Upper lobe of left lung (tissue), 6 donors: ENCODE data around the gene SUN1. TPM values are rescaled to one million over a fixed set of nuclear protein-coding genes. Genes with fewer than 3 reads are reported as not detected.
"Not testable (repeated sequence)": the region's sequence is repeated elsewhere in the genome, so short reads cannot be mapped to it uniquely, and the experiment has no call there.

Experiments used
- ATAC-seq, 2 donors: fragments of 200-7000 bp; cut with Tn5 transposase; one replicate each; pipeline ENCODE4 v1.9.1; 2022; ENCODE audit warnings: mild to moderate bottlenecking in 2 of 2, moderate library complexity in 2 of 2; ENCODE audit not compliant: low FRiP score in 2 of 2
- DNase-seq, 2 donors: peaks; one replicate each; pipeline ENCODE4 v3.0.0-alpha.2; 2019 to 2020
- H3K27ac ChIP-seq, 4 donors: fragments of 200-600 bp; sonication (generic); one replicate each; pipeline ENCODE4 v1.5.1; 2016 to 2019
- H3K27me3 ChIP-seq, 4 donors: fragments of 200-600 bp; sonication (generic); one replicate each; pipeline ENCODE4 v1.5.1; 2017 to 2019
- H3K36me3 ChIP-seq, 4 donors: fragments of 200-600 bp; sonication (generic); one replicate each; pipeline ENCODE4 v1.5.1; 2016 to 2019
- H3K4me1 ChIP-seq, 4 donors: fragments of 200-600 bp; sonication (generic); one replicate each; pipeline ENCODE4 v1.5.1; 2018 to 2019
- H3K4me3 ChIP-seq, 4 donors: fragments of 200-600 bp; sonication (generic); one replicate each; pipeline ENCODE4 v1.5.1; 2017 to 2019; ENCODE audit warnings: mild to moderate bottlenecking in 2 of 4, moderate library complexity in 1 of 4
- H3K9me3 ChIP-seq, 4 donors: fragments of 200-600 bp; sonication (generic); one replicate each; pipeline ENCODE4 v1.5.1; 2018 to 2019
- EP300 ChIP-seq, 4 donors: sonication (generic); formaldehyde crosslinking; IDR thresholded peaks; one replicate each; pipeline ENCODE4 v1.5.1; 2017; ENCODE audit warnings: antibody characterized with exemption in 4 of 4, control low read depth in 2 of 4
- POLR2A ChIP-seq, 4 donors: fragments of 450-650 bp; IDR thresholded peaks; one replicate each; pipeline ENCODE4 v1.5.1; 2016 to 2017; ENCODE audit warnings: antibody characterized with exemption in 4 of 4, mild to moderate bottlenecking in 2 of 4
- POLR2AphosphoS5 ChIP-seq, 2 donors: sonication (generic); formaldehyde crosslinking; IDR thresholded peaks; one replicate each; pipeline ENCODE4 v1.5.1; 2017; ENCODE audit warnings: antibody characterized with exemption in 2 of 2
- WGBS, 2 donors: methylation state at CpG; one replicate each; pipeline ENCODE4 v1.1.5; 2017 to 2018; 5-methylcytosine and 5-hydroxymethylcytosine counted together
- total RNA-seq, 6 donors: library from RNA; depleted of rRNA in 4 of 6; stranded (reverse); fragments of >200 nt in 4 of 6; gene quantifications; one replicate each; pipeline versions ENCODE4 v1.1.0 to v1.2.1, GENCODE V29; 2016 to 2021
- TF ChIP-seq, protein P1 (sequence below), 6 experiments: fragments of 450-650 bp in 4 of 6; fragments of 200-600 bp in 2 of 6; sonication (generic) in 2 of 6; IDR thresholded peaks; one replicate each; pipeline ENCODE4 v1.5.1; 2016 to 2019; ENCODE audit warnings: antibody characterized with exemption in 6 of 6
- donor health status: DM: no; HTN: no; CAD: no; lungs with moderate emphysema.
- donor health status: DM: no; HTN: yes; CAD: no; lungs with severe emphysema.

The SUN1 gene
- total RNA-seq, 6 donors from 2014 or later = 107 to 196 (median 127) TPM

DNA sequence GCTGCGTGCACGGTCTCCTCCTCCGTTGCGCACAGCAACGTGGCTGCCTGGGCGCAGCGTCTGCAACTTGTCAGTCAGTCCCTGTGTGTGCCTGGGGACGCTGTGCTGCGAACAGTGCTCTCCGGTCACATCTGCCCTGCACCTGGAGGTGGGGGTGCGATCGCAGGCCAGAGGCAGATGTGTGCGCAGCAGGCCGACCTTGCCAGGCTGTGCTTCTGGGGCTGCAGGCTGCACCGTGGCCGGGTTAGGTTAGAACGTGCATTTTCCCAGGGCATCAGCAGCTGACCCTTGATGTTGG lies 35.9 kb downstream of the SUN1 start:
- DNase-seq (peak in 1 of 2 donors; percentile 64), ATAC-seq (no peak)
- Histone ChIP-seq H3K4me3 (no peak overlapping the region), H3K27me3 (no peaks in the 10 kb centered on the region), H3K9me3 (no peaks in the 10 kb centered on the region), H3K4me1 (peaks cover 13 to 18% (median 15%) of the 10 kb centered on the region in 4 donors), H3K27ac (peak overlapping the region; percentile 44 to 81 (median 76)), H3K36me3 (peaks cover 8 to 83% (median 57%) of the 10 kb centered on the region in 4 donors)
- no peak for TF ChIP-seq EP300 (IDR thresholded peaks at IDR 0.05)
- TF ChIP-seq, protein P1, sequence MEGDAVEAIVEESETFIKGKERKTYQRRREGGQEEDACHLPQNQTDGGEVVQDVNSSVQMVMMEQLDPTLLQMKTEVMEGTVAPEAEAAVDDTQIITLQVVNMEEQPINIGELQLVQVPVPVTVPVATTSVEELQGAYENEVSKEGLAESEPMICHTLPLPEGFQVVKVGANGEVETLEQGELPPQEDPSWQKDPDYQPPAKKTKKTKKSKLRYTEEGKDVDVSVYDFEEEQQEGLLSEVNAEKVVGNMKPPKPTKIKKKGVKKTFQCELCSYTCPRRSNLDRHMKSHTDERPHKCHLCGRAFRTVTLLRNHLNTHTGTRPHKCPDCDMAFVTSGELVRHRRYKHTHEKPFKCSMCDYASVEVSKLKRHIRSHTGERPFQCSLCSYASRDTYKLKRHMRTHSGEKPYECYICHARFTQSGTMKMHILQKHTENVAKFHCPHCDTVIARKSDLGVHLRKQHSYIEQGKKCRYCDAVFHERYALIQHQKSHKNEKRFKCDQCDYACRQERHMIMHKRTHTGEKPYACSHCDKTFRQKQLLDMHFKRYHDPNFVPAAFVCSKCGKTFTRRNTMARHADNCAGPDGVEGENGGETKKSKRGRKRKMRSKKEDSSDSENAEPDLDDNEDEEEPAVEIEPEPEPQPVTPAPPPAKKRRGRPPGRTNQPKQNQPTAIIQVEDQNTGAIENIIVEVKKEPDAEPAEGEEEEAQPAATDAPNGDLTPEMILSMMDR (IDR thresholded peaks at IDR 0.05) = no peak
- TF ChIP-seq POLR2A (IDR thresholded peaks at IDR 0.05) = no peak
- no peak for TF ChIP-seq POLR2AphosphoS5 (IDR thresholded peaks at IDR 0.05)
- WGBS, 2 donors = 94% methylated on average over 12 to 14 of the region's 17 CpGs

GRCh38 chr7:869348-869747 lies 37.1 kb downstream of the SUN1 start:
- TF ChIP-seq EP300 (IDR thresholded peaks at IDR 0.05) (no peak), POLR2A (IDR thresholded peaks at IDR 0.05) (no peak), POLR2AphosphoS5 (IDR thresholded peaks at IDR 0.05) (no peak)
- TF ChIP-seq, protein P1 (IDR thresholded peaks at IDR 0.05) = no peak
- 89 to 93% methylated on average over 14 of the region's 14 CpGs for WGBS, 2 donors

DNA sequence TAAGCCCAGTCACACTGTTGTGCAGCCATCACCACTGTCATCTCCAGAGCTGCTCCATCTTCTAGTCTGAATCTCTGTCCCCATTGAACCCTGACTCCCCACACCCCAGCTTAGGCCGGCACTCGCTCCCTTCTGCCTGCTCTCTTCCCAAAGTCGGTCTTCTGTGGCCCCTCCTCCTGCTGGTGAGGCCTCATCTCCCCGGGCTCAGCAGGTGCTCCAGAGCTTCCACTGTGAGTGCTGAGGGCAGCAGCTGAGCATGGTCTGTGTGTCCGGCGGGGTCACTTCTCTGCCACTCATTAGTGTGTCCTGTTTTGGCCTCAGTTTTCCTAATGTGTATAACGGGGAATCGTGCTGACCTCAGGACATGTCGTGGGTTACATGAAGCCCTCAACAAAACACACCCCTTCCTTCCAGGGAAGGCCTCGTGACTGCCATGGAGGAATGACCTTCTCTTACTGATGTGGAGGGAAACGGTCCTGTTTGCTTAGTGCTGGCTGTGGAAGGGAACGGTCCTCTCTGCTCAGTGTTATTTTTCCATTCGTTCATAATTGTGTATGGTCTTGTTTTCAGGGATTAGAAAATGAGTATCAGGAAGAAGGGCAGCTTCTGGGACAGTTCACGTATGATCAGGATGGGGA lies 39.7 kb downstream of the SUN1 start:
- peaks cover 6 to 57% (median 38%) of the 10 kb centered on the region in 4 donors for H3K36me3 ChIP-seq
- WGBS, 2 donors = 82 to 86% methylated on average over 14 of the region's 14 CpGs
- H3K27me3 ChIP-seq = no peaks in the 10 kb centered on the region
- DNase-seq = no peak
- no peak for TF ChIP-seq POLR2A (IDR thresholded peaks at IDR 0.05)
- no peak for TF ChIP-seq EP300 (IDR thresholded peaks at IDR 0.05)
- TF ChIP-seq, protein P1 (IDR thresholded peaks at IDR 0.05) = no peak
- TF ChIP-seq POLR2AphosphoS5 (IDR thresholded peaks at IDR 0.05) = no peak
- H3K9me3 ChIP-seq = peaks cover 0 to 4% (median 0%) of the 10 kb centered on the region in 4 donors
- H3K4me1 ChIP-seq = peaks cover 27 to 33% (median 30%) of the 10 kb centered on the region in 4 donors
- no peak for ATAC-seq
- H3K27ac ChIP-seq = no peak overlapping the region
- H3K4me3 ChIP-seq = no peak overlapping the region

More at GRCh38 chr7:869348-869747, 37.1 kb downstream of the SUN1 start:
- DNase-seq = peak in 1 of 2 donors; percentile 52
- peaks cover 21 to 28% (median 26%) of the 10 kb centered on the region in 4 donors for H3K4me1 ChIP-seq
- peak overlapping the region in 1 of 4 donors; percentile 54 for H3K27ac ChIP-seq
- no peak for ATAC-seq
- H3K9me3 ChIP-seq = no peaks in the 10 kb centered on the region
- H3K27me3 ChIP-seq = no peaks in the 10 kb centered on the region
- no peak overlapping the region for H3K4me3 ChIP-seq
- peaks cover 8 to 78% (median 54%) of the 10 kb centered on the region in 4 donors for H3K36me3 ChIP-seq

GRCh38 chr7:872685-873084 lies 40.4 kb downstream of the SUN1 start:
- H3K4me1 ChIP-seq = peaks cover 20 to 30% (median 25%) of the 10 kb centered on the region in 4 donors
- WGBS, 2 donors = 93% methylated on average over 19 of the region's 19 CpGs
- DNase-seq, ATAC-seq, H3K9me3 ChIP-seq, H3K27me3 ChIP-seq, H3K4me3 ChIP-seq: not testable (repeated sequence)
- peak overlapping the region in 1 of 4 donors; percentile 78 for H3K27ac ChIP-seq
- peaks cover 6 to 51% (median 33%) of the 10 kb centered on the region in 4 donors for H3K36me3 ChIP-seq

DNA sequence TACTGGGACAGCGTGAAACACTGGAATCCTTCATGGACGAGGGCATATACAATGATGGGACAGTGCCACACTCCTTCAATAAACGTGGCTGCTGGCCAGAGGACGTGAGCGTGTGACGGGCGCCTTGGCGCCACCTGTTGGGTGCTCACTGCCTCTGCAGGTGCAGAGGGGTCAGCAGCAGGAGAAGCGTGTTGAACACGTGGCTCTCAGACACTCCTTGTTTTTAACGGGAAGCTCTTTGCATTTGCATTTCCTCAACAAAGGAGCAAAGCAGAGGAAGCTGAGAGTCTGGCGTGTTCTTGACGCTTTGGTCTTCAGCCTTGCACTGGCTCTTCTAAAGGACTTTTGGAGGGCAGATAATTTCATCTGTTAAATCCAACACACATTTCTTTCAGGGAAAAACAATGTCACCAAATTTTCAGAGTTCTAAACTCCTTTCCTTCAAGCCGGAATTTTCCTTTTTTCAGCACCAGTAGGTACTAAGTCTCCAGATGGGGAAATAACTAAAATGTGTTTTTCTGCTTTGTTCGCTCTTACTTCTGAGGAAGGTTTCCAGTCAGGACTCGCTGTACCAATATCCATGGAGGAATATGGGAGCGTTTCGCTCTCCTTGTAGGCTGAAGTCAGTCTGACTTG lies 41.2 kb downstream of the SUN1 start:
- Histone ChIP-seq H3K9me3 (peaks cover 0 to 4% (median 0%) of the 10 kb centered on the region in 4 donors), H3K36me3 (peaks cover 6 to 44% (median 26%) of the 10 kb centered on the region in 4 donors), H3K4me3 (no peak overlapping the region), H3K27ac (peak overlapping the region; percentile 57 to 78 (median 60)), H3K4me1 (peaks cover 23 to 31% (median 27%) of the 10 kb centered on the region in 4 donors), H3K27me3 (no peaks in the 10 kb centered on the region)
- ATAC-seq (peak; percentile 56 to 90), DNase-seq (peak; percentile 92 to 93)
- TF ChIP-seq, protein P1 (IDR thresholded peaks at IDR 0.05) = peak; percentile 90 to 97 (median 95)
- TF ChIP-seq POLR2AphosphoS5 (IDR thresholded peaks at IDR 0.05) (peak; percentile 61 to 75), POLR2A (IDR thresholded peaks at IDR 0.05) (peak in 1 of 4 donors; percentile 29), EP300 (IDR thresholded peaks at IDR 0.05) (peak in 1 of 4 donors; percentile 64)
- WGBS, 2 donors = 29 to 30% methylated on average over 18 of the region's 18 CpGs
